B cell (primary cell): ENCODE data around the gene SLC35G3. TPM values are rescaled to one million over a fixed set of nuclear protein-coding genes. Genes with fewer than 3 reads are reported as not detected.

Experiments used
- ATAC-seq: fragments of 200-7000 bp; cut with Tn5 transposase; one replicate; pipeline ENCODE4 v1.10.0; 2021; ENCODE audit warnings: low read depth, mild to moderate bottlenecking, moderate number of reproducible peaks, moderate library complexity
- CTCF ChIA-PET: fragments of 350-600 bp; sonication (Branson Sonifier 250); formaldehyde crosslinking; loops from one replicate; lab custom pipeline; 2021; ENCODE audit warnings: antibody characterized with exemption, inconsistent platforms; lab: Charles Lee
- POLR2A ChIA-PET: fragments of 350-600 bp; sonication (Branson Sonifier 250); formaldehyde crosslinking; loops from one replicate; lab custom pipeline; 2021; ENCODE audit warnings: antibody characterized with exemption; lab: Charles Lee
- DNase-seq: peaks from one replicate; pipeline ENCODE4 v3.0.0; 2013
- H2AFZ ChIP-seq: 2 replicates; pipeline ENCODE4 v1.6.1; 2012; ENCODE audit warnings: mild to moderate bottlenecking, low read depth, low read length; ENCODE audit not compliant: insufficient read depth, poor library complexity, severe bottlenecking
- H3K27ac ChIP-seq, 2 donors: 1 replicate in 1 of 2; 2 replicates in 1 of 2; pipeline ENCODE4 v1.5.1; 2012 to 2013; ENCODE audit warnings: low read length in 2 of 2, mild to moderate bottlenecking in 2 of 2, moderate library complexity in 1 of 2
- H3K27me3 ChIP-seq, 4 experiments: fragments of 200-600 bp in 1 of 4; sonication (generic) in 1 of 4; replicated peaks in 1 of 4; 1 replicate in 2 of 4; 2 replicates in 2 of 4; pipeline versions ENCODE4 v1.6.1 to v1.7.0; 2013 to 2016; ENCODE audit warnings: low read length in 3 of 4, mild to moderate bottlenecking in 2 of 4, mixed read lengths in 1 of 4, moderate library complexity in 1 of 4; ENCODE audit not compliant: insufficient read depth in 4 of 4, control insufficient read depth in 3 of 4; ENCODE audit errors: control extremely low read depth in 1 of 4
- H3K36me3 ChIP-seq, 2 experiments: replicated peaks in 1 of 2; 1 replicate in 1 of 2; 2 replicates in 1 of 2; pipeline versions ENCODE4 v1.6.1 to v1.7.1; 2013; ENCODE audit warnings: low read length in 1 of 2; ENCODE audit not compliant: insufficient read depth in 2 of 2, control insufficient read depth in 1 of 2; ENCODE audit errors: control extremely low read depth in 1 of 2, extremely low read depth in 1 of 2
- H3K4me1 ChIP-seq, 2 donors: fragments of 200-600 bp in 1 of 2; sonication (generic) in 1 of 2; 1 replicate in 1 of 2; 2 replicates in 1 of 2; pipeline versions ENCODE4 v1.5.1 to v1.6.1; 2013 to 2017; ENCODE audit warnings: low read length in 2 of 2; ENCODE audit not compliant: control insufficient read depth in 2 of 2, insufficient read depth in 2 of 2
- H3K4me2 ChIP-seq: replicated peaks from 2 replicates; pipeline ENCODE3; 2012; ENCODE audit warnings: mild to moderate bottlenecking, low read depth, low read length; ENCODE audit not compliant: poor library complexity, severe bottlenecking
- H3K4me3 ChIP-seq, 5 experiments: fragments of 200-600 bp in 1 of 5; sonication (generic) in 1 of 5; 1 replicate in 3 of 5; 2 replicates in 2 of 5; pipeline versions ENCODE4 v1.5.1 to v1.7.0; 2011 to 2016; ENCODE audit warnings: low read length in 4 of 5, mild to moderate bottlenecking in 4 of 5, low read depth in 2 of 5, control low read depth in 1 of 5, moderate library complexity in 1 of 5; ENCODE audit not compliant: insufficient read depth in 1 of 5; ENCODE audit errors: control extremely low read depth in 1 of 5, extremely low read depth in 1 of 5
- H3K79me2 ChIP-seq: fragments of 200-600 bp; sonication (generic); one replicate; pipeline ENCODE4 v1.6.0; 2016; ENCODE audit warnings: low read length; ENCODE audit not compliant: control insufficient read depth, insufficient read depth
- H3K9ac ChIP-seq: fragments of 200-600 bp; sonication (generic); 2 replicates; pipeline ENCODE4 v1.6.1; 2017; ENCODE audit warnings: mild to moderate bottlenecking, low read length, moderate library complexity
- H3K9me3 ChIP-seq, 3 donors: one replicate each; pipeline versions ENCODE4 v1.6.1 to v1.7.1; 2013; ENCODE audit warnings: low read length in 2 of 3; ENCODE audit not compliant: control insufficient read depth in 2 of 3, insufficient read depth in 1 of 3; ENCODE audit errors: control extremely low read depth in 1 of 3
- H4K20me1 ChIP-seq: 2 replicates; pipeline ENCODE4 v1.6.0; 2012; ENCODE audit warnings: mild to moderate bottlenecking, low read length; ENCODE audit not compliant: insufficient read depth, control insufficient read depth, poor library complexity, severe bottlenecking
- H3K27ac Mint-ChIP-seq: one replicate; pipeline ENCODE4 v1.8.0; 2021; ENCODE audit warnings: mixed read lengths
- H3K27me3 Mint-ChIP-seq: one replicate; pipeline ENCODE4 v1.8.0; 2021; ENCODE audit warnings: mixed read lengths
- H3K4me1 Mint-ChIP-seq: one replicate; pipeline ENCODE4 v1.8.0; 2021; ENCODE audit warnings: mixed read lengths
- H3K4me3 Mint-ChIP-seq: one replicate; pipeline ENCODE4 v1.8.0; 2021; ENCODE audit warnings: mixed read lengths
- H3K9me3 Mint-ChIP-seq: one replicate; pipeline ENCODE4 v1.8.0; 2022; ENCODE audit warnings: mixed read lengths; ENCODE audit not compliant: insufficient read depth
- CTCF ChIP-seq: fragments of 200-600 bp; IDR thresholded peaks from one replicate; pipeline ENCODE4 v1.8.0; 2022; ENCODE audit warnings: antibody characterized with exemption, mild to moderate bottlenecking
- EZH2 ChIP-seq: IDR thresholded peaks from 2 replicates; pipeline ENCODE4 v1.6.1; 2012; ENCODE audit warnings: borderline replicate concordance, low read depth, mild to moderate bottlenecking, moderate library complexity, low read length; ENCODE audit not compliant: insufficient read depth, poor library complexity, severe bottlenecking
- WGBS: methylation state at CpG from one replicate; pipeline ENCODE4 v1.1.5; 2013; ENCODE audit warnings: missing lambda C conversion rate; ENCODE audit not compliant: insufficient coverage; 5-methylcytosine and 5-hydroxymethylcytosine counted together
- intact Hi-C: fragments of 100-400 bp; cut with micrococcal nuclease; formaldehyde crosslinking; loops from one replicate; pipeline ENCODE4 v1.10.0; 2022
- polyA plus RNA-seq: library from polyadenylated mRNA; depleted of rRNA; stranded (reverse); fragments of >200 nt; gene quantifications from 2 replicates; pipeline ENCODE4 v1.2.3, GENCODE V29; 2012
- total RNA-seq, 2 donors: library from RNA; stranded (reverse); fragments of 120-200 nt in 1 of 2; gene quantifications; 1 replicate in 1 of 2; 2 replicates in 1 of 2; pipeline versions ENCODE4 v1.2.3 to v1.2.4, GENCODE V29; 2013 to 2022

SLC35G3 gene
- total and polyA plus RNA-seq, 2 donors (not counting 1 experiment from before 2014, with no cell fraction given), result not detected

DNA sequence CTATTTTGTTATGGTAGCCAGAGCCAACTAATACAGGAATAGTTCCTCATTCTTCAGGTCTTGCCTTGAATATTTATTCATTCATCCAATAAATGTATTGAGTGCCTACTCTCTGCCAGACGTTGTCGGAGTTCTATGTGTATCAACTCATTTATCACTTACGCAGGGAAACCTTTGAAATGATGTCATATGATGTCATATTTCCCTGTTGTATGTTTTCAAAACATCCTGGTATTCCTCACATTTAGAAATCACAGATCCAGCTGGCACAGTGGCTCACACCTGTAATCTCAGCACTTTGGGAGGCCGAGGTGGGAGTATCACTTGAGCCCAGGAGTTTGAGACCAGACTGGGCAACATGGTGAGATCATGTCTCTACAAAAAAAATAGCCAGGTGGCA lies 49.4 kb downstream of the SLC35G3 start:
- ChIA-PET CTCF (no interaction called here), POLR2A (no interaction called here)
- ATAC-seq, result no peak
- no peak overlapping the region for H2AFZ ChIP-seq
- intact Hi-C loops, result no loop called here
- H3K27ac ChIP-seq, result no peak overlapping the region
- peaks cover 20% of the 10 kb centered on the region for H3K4me1 Mint-ChIP-seq
- H3K9ac ChIP-seq, result no peak overlapping the region
- H3K27me3 ChIP-seq, result peaks cover 0 to under 1% (median 0%) of the 10 kb centered on the region in 4 experiments
- H3K4me1 ChIP-seq, result peaks cover 5 to 11% of the 10 kb centered on the region in 2 donors
- H3K4me3 ChIP-seq, result no peak overlapping the region
- H3K36me3 ChIP-seq, result no peaks in the 10 kb centered on the region
- H3K4me2 ChIP-seq, result no peak overlapping the region
- no peak for TF ChIP-seq CTCF
- no peak for TF ChIP-seq EZH2
- H3K27ac Mint-ChIP-seq, result no peak overlapping the region
- peaks cover 18% of the 10 kb centered on the region for H3K79me2 ChIP-seq
- H3K27me3 Mint-ChIP-seq, result peaks cover 4% of the 10 kb centered on the region
- no peaks in the 10 kb centered on the region for H4K20me1 ChIP-seq
- H3K4me3 Mint-ChIP-seq, result no peak overlapping the region
- 86% methylated on average over 1 of the region's 4 CpGs for WGBS
- no peaks in the 10 kb centered on the region for H3K9me3 ChIP-seq
- no peaks in the 10 kb centered on the region for H3K9me3 Mint-ChIP-seq
- no peak for DNase-seq

Other genes with a start within 250 kb of the SLC35G3 start
- 2.6 and 2.8 TPM in 2 replicates for gene CCT6B, start 232.9 kb downstream of the SLC35G3 start, total RNA-seq
- 0.82 and 1.0 TPM in 2 replicates for gene CCT6B, start 232.9 kb downstream of the SLC35G3 start, polyA plus RNA-seq
- 44.6 and 45.4 TPM in 2 replicates for gene ZNF830, start 232.9 kb downstream of the SLC35G3 start, total RNA-seq
- 9.3 and 18.4 TPM in 2 replicates for gene ZNF830, start 232.9 kb downstream of the SLC35G3 start, polyA plus RNA-seq
- 34.4 and 43.1 TPM in 2 replicates for gene LIG3, start 213.9 kb downstream of the SLC35G3 start, total RNA-seq
- gene LIG3, start 213.9 kb downstream of the SLC35G3 start, polyA plus RNA-seq, result 8.8 and 9.2 TPM in 2 replicates
- gene RFFL, start 130.7 kb downstream of the SLC35G3 start, total RNA-seq, result 36.2 and 36.9 TPM in 2 replicates
- 12.8 and 13.6 TPM in 2 replicates for gene RFFL, start 130.7 kb downstream of the SLC35G3 start, polyA plus RNA-seq
- gene RAD51D, start 74.5 kb downstream of the SLC35G3 start, total RNA-seq, result 29.4 and 31.2 TPM in 2 replicates
- gene RAD51D, start 74.5 kb downstream of the SLC35G3 start, polyA plus RNA-seq, result 12.8 and 16.2 TPM in 2 replicates
- not detected in 2 replicates for gene FNDC8, start 72.8 kb downstream of the SLC35G3 start, total RNA-seq
- not detected in 2 replicates for gene FNDC8, start 72.8 kb downstream of the SLC35G3 start, polyA plus RNA-seq
- gene NLE1, start 52.1 kb downstream of the SLC35G3 start, total RNA-seq, result 13.7 and 17.5 TPM in 2 replicates
- gene NLE1, start 52.1 kb downstream of the SLC35G3 start, polyA plus RNA-seq, result 10.4 and 16.5 TPM in 2 replicates
- gene UNC45B, start 46.6 kb downstream of the SLC35G3 start, total RNA-seq, result not detected in 2 replicates
- not detected in 2 replicates for gene UNC45B, start 46.6 kb downstream of the SLC35G3 start, polyA plus RNA-seq
- gene SLFN5, start 48.7 kb upstream of the SLC35G3 start, total RNA-seq, result 11.1 and 12.5 TPM in 2 replicates
- 0.82 and 1.5 TPM in 2 replicates for gene SLFN5, start 48.7 kb upstream of the SLC35G3 start, polyA plus RNA-seq
- 48.1 and 52.2 TPM in 2 replicates for gene SLFN11, start 179.2 kb upstream of the SLC35G3 start, total RNA-seq
- 11.3 and 18.7 TPM in 2 replicates for gene SLFN11, start 179.2 kb upstream of the SLC35G3 start, polyA plus RNA-seq
- 8.0 and 10.4 TPM in 2 replicates for gene SLFN12, start 238.1 kb upstream of the SLC35G3 start, total RNA-seq
- 1.9 and 2.5 TPM in 2 replicates for gene SLFN12, start 238.1 kb upstream of the SLC35G3 start, polyA plus RNA-seq